A549 (cell line): ENCODE results near the gene CXCL17. TPM values are rescaled to one million over a fixed set of nuclear protein-coding genes. Genes with fewer than 3 reads are reported as not detected.
"Not testable (repeated sequence)": the region's sequence is repeated elsewhere in the genome, so short reads cannot be mapped to it uniquely, and the experiment has no call there.

Experiments
- ATAC-seq, 2 experiments: fragments of 200-7000 bp in 1 of 2; fragments of >200 bp in 1 of 2; cut with Nextera tagmentation in 1 of 2; cut with Tn5 transposase in 1 of 2; 3 replicates each; pipeline versions ENCODE4 v1.8.0 to v1.9.1; 2018 to 2020; ENCODE audit warnings: mild to moderate bottlenecking in 1 of 2, moderate library complexity in 1 of 2
- CTCF ChIA-PET: fragments of 300-600 bp; sonication (Branson Sonifier 250); formaldehyde crosslinking; extraction: SDS; loops from one replicate; lab custom pipeline; 2021; ENCODE audit warnings: antibody characterized with exemption, inconsistent platforms; lab: Yijun Ruan, JAX
- POLR2A ChIA-PET: fragments of 350-600 bp; formaldehyde crosslinking; extraction: SDS; loops from one replicate; lab custom pipeline; 2021; ENCODE audit warnings: antibody characterized with exemption, inconsistent platforms; lab: Yijun Ruan, JAX
- DNase-seq, 2 experiments: peaks; one replicate each; pipeline versions ENCODE4 v3.0.0 to v3.0.0-alpha.2; 2011 to 2016; ENCODE audit warnings: low read depth in 1 of 2, low spot score in 1 of 2
- FAIRE-seq: peaks from 2 replicates; lab custom pipeline; 2011; peaks lifted over from hg19 to GRCh38; lab: Jason Lieb, UNC
- H3K27ac ChIP-seq, 2 experiments: fragments of >200 bp; sonication (Bioruptor Twin); formaldehyde crosslinking; 3 replicates each; pipeline ENCODE4 v1.5.1; 2016 to 2017
- H3K4me1 ChIP-seq: fragments of >200 bp; sonication (Bioruptor Twin); formaldehyde crosslinking; 3 replicates; pipeline ENCODE4 v1.6.1; 2016
- H3K4me2 ChIP-seq: fragments of >200 bp; sonication (Bioruptor Twin); formaldehyde crosslinking; 3 replicates; pipeline ENCODE4 v1.6.1; 2016
- H3K4me3 ChIP-seq: fragments of >200 bp; sonication (Bioruptor Twin); formaldehyde crosslinking; 3 replicates; pipeline ENCODE4 v1.5.1; 2016
- H3K9me3 ChIP-seq: fragments of >200 bp; sonication (Bioruptor Twin); formaldehyde crosslinking; 3 replicates; pipeline ENCODE4 v1.6.1; 2016
- CTCF ChIP-seq: fragments of >200 bp; sonication (Bioruptor Twin); formaldehyde crosslinking; IDR thresholded peaks from 3 replicates; pipeline ENCODE4 v1.5.1; 2016
- EHF ChIP-seq: fragments of 250-450 bp; sonication (Bioruptor Pico); IDR thresholded peaks from 2 replicates; pipeline ENCODE4 v1.5.0; 2020; ENCODE audit warnings: mild to moderate bottlenecking
- FOSL2 ChIP-seq, 2 experiments: fragments of 450-650 bp in 1 of 2; fragments of >200 bp in 1 of 2; sonication (Bioruptor Twin) in 1 of 2; formaldehyde crosslinking; IDR thresholded peaks; 2 replicates each; pipeline versions ENCODE4 v1.5.0 to v1.6.1; 2016 to 2020; ENCODE audit warnings: mild to moderate bottlenecking in 1 of 2, moderate library complexity in 1 of 2
- HMGXB4 ChIP-seq: fragments of 250-450 bp; sonication (Bioruptor Pico); IDR thresholded peaks from 2 replicates; pipeline ENCODE4 v1.5.0; 2021; ENCODE audit warnings: mild to moderate bottlenecking, moderate library complexity, borderline replicate concordance
- REST ChIP-seq: fragments of 200-600 bp; sonication (generic); IDR thresholded peaks from 2 replicates; pipeline ENCODE4 v1.6.1; 2016; ENCODE audit warnings: antibody characterized with exemption, mild to moderate bottlenecking, moderate library complexity
- ZFP36 ChIP-seq: fragments of 450-650 bp; IDR thresholded peaks from 2 replicates; pipeline ENCODE4 v1.6.1; 2014; ENCODE audit warnings: borderline replicate concordance; ENCODE audit not compliant: partially characterized antibody
- WGBS: methylation state at CpG from one replicate; pipeline ENCODE4 v1.1.6; 2017; ENCODE audit errors: missing lambda C conversion rate; 5-methylcytosine and 5-hydroxymethylcytosine counted together
- polyA plus RNA-seq, 4 experiments: library from polyadenylated mRNA; depleted of rRNA in 3 of 4; stranded (reverse); fragments of >200 nt; fragmentation: RNase III in 1 of 4; extraction: RNeasy Plus Mini Kit Qiagen cat#74134 plus additional on column Dnase treatment in 1 of 4; gene quantifications; 2 replicates in 3 of 4; 3 replicates in 1 of 4; pipeline ENCODE4 v1.2.3, GENCODE V29; 2011 to 2017

CXCL17 gene
- polyA plus RNA-seq, 2 of the 4 experiments (the other 2 are of a cell fraction) = 0.14 TPM; not detected in 1

GRCh38 chr19:42466521-42467182, 23.9 kb upstream of the CXCL17 start (continued):
- TF ChIP-seq REST (no peak), FOSL2 (IDR thresholded peaks at IDR 0.05) (no peak), FOSL2 (CRISPR knock-in tag; IDR thresholded peaks at IDR 0.05) (no peak)

- H3K4me1 ChIP-seq = peaks cover 23% of the 10 kb centered on the region
- TF ChIP-seq CTCF = no peak
- TF ChIP-seq ZFP36 = no peak
- no peak for TF ChIP-seq EHF (CRISPR knock-in tag)
- TF ChIP-seq, all 56 proteins: peak for 0
- ATAC-seq (peak; percentile 24 to 51; a peak in 4 of 6 replicates), FAIRE-seq (no peak), DNase-seq (no peak)
- ChIA-PET CTCF (interaction anchor here (1.0 to 9.6 kb wide), 19 partner anchors 9 to 228 kb away, joined by 3 to 78 read pairs (median 6); partner anchors contain the start of gene CEACAM1), POLR2A (interaction anchor here (1.4 kb wide), 2 partner anchors 9 to 10 kb away, joined by 4 read pairs; no protein-coding TSS in a partner anchor)
- no peaks in the 10 kb centered on the region for H3K9me3 ChIP-seq
- 73% methylated on average over 5 of the region's 5 CpGs for WGBS
- no peak overlapping the region for H3K4me3 ChIP-seq
- no peak overlapping the region for H3K4me2 ChIP-seq
- H3K27ac ChIP-seq = no peak overlapping the region
Observed at GRCh38 chr19:42465827-42466280, 23.1 kb upstream of the CXCL17 start.

GRCh38 chr19:42461700-42462324, 19.1 kb upstream of the CXCL17 start:
- no peak for ATAC-seq
- no peak overlapping the region for H3K4me3 ChIP-seq
- H3K9me3 ChIP-seq = no peaks in the 10 kb centered on the region
- DNase-seq = no peak
- H3K4me1 ChIP-seq = no peaks in the 10 kb centered on the region
- POLR2A ChIA-PET = no interaction called here
- peak; percentile 51 for FAIRE-seq
- CTCF ChIA-PET = interaction anchor here (0.9 to 3.7 kb wide), 10 partner anchors 12 to 1305 kb away, joined by 3 to 34 read pairs (median 4); no protein-coding TSS in a partner anchor
- no peak overlapping the region for H3K4me2 ChIP-seq
- 96% methylated on average over 4 of the region's 4 CpGs for WGBS
- no peak for TF ChIP-seq HMGXB4 (CRISPR knock-in tag)
- no peak for TF ChIP-seq REST
- H3K27ac ChIP-seq = no peak overlapping the region

- DNase-seq, FAIRE-seq, POLR2A ChIA-PET, H3K4me2 ChIP-seq, H3K4me3 ChIP-seq, H3K9me3 ChIP-seq, ATAC-seq, H3K27ac ChIP-seq, H3K4me1 ChIP-seq: not testable (repeated sequence)
- CTCF ChIA-PET = interaction anchor here (0.9 to 3.7 kb wide), 7 partner anchors 11 to 284 kb away, joined by 3 to 34 read pairs (median 5); no protein-coding TSS in a partner anchor
- 86% methylated on average over 8 of the region's 8 CpGs for WGBS
Observed at GRCh38 chr19:42461231-42461630, 18.5 kb upstream of the CXCL17 start.
